Measurements from ENCODE around the gene PPM1M.

PPM1M gene, protein sequence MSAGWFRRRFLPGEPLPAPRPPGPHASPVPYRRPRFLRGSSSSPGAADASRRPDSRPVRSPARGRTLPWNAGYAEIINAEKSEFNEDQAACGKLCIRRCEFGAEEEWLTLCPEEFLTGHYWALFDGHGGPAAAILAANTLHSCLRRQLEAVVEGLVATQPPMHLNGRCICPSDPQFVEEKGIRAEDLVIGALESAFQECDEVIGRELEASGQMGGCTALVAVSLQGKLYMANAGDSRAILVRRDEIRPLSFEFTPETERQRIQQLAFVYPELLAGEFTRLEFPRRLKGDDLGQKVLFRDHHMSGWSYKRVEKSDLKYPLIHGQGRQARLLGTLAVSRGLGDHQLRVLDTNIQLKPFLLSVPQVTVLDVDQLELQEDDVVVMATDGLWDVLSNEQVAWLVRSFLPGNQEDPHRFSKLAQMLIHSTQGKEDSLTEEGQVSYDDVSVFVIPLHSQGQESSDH

DNA sequence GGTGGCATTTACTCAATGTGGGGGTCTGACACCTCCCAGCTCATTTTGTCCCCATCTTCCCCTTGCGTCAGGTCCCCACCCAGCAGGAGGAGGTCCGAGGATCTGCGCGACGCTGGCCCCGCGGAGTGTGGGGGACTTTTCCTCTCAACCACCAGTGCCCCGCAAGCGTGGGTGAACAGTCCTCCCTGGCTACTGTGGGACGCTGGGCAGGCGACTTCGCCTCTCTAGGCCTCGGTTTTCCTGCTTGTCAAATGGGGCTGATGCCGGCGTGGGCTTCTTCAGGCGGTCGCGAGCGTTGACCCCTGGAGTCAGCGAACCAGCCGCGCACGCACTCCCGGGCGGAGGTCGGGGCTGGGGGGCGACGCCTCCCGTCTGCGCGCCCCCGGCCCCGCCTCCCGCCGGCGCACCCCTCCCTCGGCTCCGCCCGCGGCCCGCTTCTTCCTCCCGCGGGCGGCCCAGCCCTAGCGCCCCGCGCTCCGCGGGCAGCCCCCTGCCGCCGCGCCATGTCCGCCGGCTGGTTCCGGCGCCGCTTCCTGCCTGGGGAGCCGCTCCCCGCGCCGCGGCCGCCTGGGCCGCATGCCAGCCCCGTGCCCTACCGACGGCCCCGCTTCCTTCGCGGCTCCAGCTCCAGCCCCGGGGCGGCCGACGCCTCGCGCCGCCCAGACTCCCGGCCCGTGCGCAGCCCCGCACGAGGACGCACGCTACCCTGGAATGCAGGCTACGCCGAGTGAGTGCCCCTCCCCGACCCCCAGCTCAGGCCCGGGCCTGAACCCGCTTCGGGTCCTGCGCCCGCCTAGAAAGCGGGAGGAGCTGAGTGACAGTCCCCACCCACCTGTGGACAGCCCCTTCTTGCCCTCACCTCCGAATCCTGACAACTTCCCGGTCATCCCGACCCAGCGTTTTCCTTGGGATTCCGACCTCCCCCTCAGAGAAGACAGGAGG lies at the start of gene PPM1M:
Gene PPM1M, plus strand, starts transcription at position 438 of the 942 bp plus-strand sequence. Its CDS starts 66 bp downstream, at position 504.
- no peak for FAIRE-seq

DNA sequence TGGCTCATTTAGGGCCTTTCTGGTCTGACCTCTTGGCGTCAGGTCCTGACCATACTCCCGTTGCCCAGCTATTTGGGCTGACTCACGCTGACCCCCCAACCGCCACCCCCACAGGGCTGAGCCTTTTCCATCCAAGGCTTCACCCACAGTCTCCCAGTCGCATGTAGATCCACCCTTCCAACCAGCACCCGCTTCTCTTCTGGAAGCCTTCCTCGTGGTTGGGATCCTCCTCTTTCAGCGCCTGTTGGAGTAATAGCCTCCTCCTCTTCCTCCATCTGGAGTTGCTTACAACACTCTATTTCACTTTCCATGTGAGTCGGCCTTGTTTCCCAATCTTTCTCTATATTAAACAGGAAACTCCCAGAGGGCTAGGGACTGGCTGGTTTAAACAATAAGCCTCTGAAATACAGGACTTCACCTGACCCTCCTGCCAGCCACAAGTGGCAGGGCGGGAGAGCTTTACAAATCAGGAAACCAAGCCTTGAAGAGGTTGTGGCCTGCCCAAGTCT lies 49.7 kb upstream of the PPM1M start:
- no peak for FAIRE-seq

DNA sequence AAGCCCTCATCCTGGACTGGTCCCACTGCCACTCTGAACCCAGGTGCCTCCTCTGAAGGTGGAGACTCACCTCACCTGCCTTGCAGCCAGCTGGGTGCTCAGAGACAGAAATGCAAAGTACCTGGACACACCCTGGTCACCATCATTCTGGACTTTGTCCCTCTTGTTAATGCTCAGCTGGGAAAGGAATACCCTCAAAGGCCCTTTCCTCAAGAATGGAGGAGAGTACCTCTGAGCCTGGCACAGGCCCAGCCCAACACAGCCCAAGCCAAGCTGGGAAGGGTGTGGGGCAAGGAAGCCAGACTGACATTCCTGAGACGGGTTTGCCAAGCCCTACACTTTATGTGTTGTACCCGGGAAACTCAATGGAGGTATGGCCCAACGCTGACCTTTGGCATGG lies 48.6 kb upstream of the PPM1M start:
- no peak for FAIRE-seq

DNA sequence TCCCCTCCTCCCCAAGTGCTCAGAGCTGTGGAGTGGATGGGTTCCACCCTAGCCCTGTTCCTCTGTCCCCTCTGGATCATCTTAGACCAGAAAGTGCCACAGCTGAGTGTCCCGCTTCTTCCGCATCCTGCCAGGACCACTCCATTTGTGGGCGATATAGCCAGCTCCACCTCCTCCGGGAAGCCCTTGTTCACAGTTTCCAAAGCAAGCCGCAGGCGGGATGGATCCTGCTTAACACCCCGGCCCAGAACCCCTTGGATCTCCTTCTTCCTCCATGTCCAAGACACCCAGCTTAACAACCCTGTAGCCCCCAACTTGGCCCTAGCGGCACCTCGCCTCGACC lies 48.1 kb upstream of the PPM1M start:
- no peak for FAIRE-seq

DNA sequence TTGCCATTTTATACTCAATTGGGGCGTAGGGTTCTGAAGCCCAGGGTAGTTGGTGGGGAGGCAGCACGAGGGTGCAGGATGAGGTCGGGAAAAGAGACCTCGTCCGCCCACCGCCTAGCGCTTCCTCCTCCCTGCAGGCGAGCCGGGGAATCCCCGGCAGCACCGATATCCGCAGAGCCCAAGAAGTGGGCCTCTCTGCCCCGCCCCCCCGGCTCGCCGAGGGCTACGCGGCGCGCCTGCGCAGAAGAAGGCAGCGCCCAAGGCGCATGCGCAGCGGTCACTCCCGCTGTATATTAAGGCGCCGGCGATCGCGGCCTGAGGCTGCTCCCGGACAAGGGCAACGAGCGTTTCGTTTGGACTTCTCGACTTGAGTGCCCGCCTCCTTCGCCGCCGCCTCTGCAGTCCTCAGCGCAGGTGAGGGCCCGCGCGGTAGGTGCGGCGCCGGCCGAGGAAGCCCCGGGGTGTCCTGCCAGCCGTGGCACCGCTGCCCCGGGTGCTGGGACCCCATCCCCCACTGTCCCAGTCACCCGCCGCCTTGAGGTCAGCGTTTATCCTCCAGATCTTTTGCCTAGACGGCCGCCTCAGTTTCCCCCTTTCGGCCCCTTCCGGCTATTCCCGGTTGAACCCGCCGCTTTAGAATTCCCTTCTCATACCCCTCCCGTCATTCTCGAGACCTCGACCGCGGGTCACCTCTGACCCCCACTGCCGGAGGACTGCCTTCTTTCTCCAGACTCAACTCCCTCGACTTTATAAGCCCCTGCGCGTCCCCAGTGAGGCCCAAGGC lies 47.5 kb upstream of the PPM1M start, which contains the start of gene ALAS1:
Gene ALAS1, plus strand, starts transcription at position 319 of the 784 bp plus-strand sequence. CDS start 1,082 bp downstream, outside the sequence.
- FAIRE-seq: no peak

DNA sequence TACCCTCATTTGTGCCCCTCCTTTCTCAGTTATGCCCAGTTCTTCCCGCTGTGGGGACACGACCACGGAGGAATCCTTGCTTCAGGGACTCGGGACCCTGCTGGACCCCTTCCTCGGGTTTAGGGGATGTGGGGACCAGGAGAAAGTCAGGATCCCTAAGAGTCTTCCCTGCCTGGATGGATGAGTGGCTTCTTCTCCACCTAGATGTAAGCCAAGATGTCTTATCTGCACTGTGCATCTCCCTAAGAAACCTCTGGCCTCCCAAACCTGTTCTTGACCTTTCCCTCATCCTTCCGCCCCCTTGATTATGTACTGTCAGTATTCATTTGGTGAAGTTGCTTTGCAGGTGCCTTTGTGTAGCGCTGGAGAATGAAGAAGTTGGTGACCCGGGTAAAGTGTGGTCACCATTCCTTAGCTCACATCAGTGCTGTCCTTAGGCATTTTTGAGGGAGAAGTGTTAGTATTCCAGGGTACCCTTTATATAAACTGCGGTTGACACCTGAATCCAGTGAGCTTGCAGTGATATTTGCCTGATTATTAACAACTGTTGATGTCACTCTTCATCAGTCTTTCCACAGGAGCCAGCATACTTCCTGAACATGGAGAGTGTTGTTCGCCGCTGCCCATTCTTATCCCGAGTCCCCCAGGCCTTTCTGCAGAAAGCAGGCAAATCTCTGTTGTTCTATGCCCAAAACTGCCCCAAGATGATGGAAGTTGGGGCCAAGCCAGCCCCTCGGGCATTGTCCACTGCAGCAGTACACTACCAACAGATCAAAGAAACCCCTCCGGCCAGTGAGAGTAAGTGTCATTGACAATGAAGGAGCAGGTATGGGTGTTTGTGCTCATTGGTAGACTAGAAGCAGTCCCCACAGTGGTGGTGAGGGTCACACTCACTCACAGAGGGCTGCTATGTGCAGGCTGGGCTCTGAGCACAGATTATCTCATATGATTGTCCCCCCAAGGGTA lies 46.6 kb upstream of the PPM1M start:
- FAIRE-seq: no peak

DNA sequence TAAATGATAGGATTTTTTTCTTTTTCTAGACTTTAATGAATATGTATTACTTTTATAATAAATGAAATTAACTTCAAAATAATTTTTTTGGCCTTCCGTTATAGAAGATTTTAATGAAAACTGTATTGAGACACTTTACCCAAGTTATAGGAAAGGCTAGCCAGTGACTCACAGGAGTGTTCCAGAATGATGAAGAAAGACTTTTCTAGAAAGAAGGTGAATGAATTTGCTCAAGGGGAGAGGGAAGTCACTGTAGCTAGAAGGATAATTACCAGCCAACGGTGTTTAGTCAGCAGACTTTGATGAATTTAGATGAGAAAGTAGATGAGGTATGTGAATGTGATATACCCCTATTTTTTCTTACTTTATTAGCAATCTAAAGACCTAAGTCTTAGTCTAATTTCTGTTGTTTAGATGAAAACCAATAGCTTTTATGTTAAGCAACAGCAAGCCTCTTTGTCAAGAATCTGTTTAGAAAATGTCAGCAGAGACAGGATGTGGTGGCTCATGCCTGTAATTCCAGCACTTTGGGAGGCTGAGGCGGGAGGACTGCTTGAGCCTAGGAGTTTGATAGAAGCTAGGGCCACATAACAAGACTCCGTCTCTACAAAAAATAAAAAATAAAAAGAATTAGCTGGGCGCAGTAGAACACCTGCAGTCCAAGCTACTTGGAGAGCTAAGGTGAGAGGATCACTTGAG lies 44.4 kb upstream of the PPM1M start:
- FAIRE-seq: no peak

DNA sequence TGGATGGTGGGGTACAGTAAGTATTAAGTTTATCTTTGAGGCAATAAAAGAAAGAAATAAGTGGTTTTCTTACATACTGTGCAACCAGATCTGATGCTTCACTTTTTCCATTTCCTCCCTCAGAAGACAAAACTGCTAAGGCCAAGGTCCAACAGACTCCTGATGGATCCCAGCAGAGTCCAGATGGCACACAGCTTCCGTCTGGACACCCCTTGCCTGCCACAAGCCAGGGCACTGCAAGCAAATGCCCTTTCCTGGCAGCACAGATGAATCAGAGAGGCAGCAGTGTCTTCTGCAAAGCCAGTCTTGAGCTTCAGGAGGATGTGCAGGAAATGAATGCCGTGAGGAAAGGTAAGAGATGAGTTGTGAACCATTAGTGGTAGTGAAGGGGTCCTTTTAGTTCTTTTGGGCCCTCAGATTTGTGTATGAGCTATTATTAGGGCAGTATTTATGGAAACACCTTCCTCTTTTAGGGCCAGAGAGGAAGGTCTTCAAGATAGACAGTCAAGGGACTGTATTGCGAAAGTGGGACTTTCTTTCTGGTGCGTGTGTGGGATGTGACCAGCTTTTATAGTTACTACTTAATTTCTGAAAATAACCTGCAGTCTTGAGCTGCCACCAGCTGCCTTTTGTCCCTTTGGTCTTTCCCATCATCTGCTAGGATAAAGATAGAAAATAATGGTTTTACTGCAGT lies 43.0 kb upstream of the PPM1M start:
- FAIRE-seq: no peak

DNA sequence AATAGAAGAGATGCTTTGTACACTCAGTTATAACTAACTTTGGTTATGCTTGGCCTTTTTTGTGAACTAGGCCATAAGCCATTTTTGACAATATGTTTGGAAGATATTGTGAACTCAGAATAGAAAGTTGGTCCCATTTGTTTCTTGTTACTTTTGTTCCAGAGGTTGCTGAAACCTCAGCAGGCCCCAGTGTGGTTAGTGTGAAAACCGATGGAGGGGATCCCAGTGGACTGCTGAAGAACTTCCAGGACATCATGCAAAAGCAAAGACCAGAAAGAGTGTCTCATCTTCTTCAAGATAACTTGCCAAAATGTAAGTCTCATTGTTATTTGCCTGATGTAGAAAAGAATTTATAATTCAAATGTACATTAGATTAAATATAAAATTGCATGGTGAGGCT lies 41.9 kb upstream of the PPM1M start:
- FAIRE-seq: no peak

DNA sequence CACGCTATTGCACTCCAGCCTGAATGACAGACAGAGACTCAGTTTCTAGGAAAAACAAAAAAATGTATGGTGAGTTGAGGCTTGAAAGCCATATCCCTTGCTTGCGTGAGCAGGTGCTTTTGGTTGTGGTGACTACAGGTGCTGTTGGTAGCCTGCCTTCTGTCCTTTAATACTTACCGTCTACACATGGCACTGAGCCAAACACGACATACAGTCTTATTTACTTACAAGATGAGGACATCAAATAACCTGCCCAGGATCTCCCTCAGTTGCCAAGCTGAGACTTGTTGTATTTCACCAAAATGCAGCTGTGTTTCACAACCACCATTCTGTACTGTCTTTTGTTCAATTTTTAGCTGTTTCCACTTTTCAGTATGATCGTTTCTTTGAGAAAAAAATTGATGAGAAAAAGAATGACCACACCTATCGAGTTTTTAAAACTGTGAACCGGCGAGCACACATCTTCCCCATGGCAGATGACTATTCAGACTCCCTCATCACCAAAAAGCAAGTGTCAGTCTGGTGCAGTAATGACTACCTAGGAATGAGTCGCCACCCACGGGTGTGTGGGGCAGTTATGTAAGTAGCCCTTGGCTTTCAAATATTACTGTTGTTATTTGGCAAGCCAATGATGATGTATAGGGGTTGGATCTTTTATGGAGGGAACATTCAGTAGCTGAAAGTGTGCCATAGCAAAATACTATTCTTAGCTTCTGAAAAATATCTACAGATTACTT lies 41.1 kb upstream of the PPM1M start:
- no peak for FAIRE-seq

DNA sequence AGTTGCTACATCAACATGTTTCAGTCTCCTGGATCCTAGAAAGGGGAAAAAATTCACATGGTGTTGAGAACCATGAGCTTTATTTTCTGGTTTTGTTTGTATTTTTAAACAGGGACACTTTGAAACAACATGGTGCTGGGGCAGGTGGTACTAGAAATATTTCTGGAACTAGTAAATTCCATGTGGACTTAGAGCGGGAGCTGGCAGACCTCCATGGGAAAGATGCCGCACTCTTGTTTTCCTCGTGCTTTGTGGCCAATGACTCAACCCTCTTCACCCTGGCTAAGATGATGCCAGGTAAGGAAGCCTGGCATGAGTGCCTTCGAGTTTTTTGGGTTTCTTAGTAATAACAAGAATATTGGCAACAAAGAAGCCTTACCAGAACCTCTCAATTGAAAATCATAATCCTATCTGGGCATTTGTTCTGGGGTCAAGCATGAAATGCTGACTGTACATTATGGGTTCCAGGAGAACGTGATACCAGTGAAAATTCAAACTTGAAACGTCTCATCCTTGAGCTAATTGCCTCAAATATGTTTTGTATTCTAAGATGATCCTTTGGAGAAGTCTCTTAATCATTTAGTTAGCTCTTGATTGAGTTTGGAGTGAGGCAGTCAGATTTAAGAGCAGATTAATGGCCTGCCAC lies 39.7 kb upstream of the PPM1M start:
- FAIRE-seq: no peak

DNA sequence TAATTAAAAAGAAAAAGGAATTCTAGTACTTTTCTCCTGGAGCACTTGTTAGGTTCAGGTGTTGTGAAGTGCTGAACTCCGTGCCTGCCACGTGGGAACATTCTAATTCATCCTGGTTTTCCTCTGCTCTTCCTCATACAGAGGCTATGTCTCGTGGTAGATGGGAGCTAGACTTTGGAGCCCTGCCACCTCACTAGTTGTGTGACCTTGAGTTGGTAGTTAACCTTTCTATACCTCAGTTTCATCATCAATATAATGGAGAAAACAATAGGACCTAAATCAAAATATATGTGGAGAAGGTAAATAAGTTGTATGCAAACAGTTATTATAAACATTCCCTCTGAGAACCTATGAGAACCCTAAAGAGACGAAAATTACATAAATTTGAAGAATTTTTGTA lies 37.0 kb upstream of the PPM1M start:
- no peak for FAIRE-seq

DNA sequence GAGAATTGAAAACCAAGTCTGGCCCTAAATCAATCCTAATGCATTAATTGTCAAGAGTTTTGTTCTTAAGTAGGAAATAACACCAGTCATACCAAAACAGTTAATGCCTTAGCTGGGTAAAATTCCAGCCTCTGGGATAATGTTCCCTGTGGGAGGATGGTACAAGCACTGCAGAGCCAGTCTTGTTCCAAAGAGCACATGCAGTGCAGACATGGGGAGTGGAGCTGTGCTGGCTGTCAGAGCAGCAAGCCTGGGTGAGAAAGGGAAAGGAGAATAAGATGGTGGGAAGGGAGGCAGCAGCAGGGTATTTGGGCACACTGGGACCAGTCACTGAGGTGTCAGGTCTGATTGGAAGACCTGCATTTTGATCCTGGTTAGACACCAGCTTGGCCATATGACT lies 35.5 kb upstream of the PPM1M start:
- no peak for FAIRE-seq

DNA sequence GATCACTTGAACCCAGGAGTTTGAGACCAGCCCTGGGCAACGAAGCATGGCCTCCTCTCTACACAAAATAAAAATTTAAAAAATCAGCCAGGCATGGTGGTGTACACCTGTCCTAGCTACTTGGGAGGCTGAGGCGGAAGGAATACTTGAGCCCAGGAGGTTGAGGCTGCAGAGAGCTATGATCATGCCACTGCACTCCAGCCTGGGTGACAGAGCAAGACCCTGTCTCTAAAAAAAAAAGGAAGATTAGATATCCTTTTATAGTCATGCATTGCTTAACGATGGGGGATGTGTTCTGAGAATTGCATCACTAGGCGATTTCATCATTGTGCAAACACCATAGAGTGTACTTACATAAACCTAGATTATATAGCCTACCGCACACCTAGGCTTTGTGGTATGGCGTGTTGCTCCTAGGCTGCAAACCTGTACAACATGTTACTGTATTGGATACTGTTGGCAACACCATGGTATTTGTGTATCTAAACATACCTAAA lies 35.0 kb upstream of the PPM1M start:
- FAIRE-seq: no peak

DNA sequence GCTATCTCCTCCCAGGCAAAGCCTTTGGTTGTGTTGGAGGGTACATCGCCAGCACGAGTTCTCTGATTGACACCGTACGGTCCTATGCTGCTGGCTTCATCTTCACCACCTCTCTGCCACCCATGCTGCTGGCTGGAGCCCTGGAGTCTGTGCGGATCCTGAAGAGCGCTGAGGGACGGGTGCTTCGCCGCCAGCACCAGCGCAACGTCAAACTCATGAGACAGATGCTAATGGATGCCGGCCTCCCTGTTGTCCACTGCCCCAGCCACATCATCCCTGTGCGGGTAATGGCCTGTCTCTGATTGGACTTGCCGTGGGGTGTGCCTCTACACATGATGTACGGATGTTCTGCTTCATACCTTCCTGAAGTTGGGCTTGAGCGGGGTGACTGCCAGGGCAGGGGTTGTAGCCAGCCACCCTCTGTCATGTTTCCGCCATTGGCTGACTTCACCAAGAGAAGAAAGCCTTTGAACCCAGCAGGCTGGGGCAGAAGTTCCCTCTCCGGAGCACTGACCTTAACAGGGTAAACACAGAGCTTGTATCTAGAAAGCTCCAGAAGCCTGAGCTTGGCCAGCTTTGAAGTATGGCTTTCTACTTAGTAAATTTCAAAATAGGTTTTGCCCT lies 34.2 kb upstream of the PPM1M start:
- FAIRE-seq: no peak

DNA sequence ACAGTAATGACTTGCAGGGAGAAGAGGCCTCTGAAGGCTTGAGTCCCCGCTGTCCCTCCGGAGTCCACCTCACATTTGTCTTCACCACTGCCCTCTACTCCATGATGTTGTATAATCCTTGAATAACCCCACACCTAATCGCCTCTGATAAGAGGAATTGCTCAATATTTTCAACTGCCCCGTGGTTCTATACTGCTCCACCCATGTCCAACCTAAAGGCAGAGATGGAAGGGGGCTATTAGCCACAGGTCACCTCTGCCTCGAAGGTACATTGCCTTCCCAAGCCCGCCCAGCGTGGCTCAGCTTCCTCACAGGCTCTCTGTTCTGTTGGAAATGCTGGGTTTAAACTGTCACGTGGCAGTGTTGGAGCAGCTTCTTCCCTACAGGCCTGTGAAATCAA lies 32.6 kb upstream of the PPM1M start:
- no peak for FAIRE-seq

DNA sequence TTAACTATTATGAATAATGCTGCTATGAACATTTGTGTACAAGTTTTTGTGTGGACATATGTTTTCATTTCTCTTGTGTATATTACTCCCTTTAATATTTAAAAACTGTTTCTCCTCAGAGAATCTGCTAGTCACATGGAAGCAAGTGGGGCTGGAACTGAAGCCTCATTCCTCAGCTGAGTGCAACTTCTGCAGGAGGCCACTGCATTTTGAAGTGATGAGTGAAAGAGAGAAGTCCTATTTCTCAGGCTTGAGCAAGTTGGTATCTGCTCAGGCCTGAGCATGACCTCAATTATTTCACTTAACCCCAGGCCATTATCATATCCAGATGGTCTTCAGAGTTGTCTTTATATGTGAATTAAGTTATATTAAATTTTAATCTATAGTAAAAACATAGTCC lies 31.7 kb upstream of the PPM1M start:
- no peak for FAIRE-seq

DNA sequence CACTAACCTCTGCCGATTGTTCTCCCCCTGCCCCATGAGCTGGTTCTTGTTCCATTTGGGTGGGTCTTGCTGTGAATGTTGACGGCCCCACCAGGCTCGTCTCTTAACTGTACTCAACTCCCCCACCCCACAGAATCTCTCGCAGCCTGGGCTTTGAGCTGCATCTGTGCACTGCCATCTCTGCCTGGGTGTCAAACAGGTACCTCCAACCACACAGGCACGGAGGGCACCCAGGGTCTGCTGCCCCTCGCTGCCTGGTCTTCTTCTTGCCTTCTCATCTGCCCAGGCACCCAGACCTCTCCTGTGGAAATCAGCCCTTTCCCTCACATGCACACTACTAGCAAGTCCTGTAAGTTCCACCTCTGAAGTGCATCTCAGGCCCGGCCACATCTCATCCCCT lies 30.2 kb upstream of the PPM1M start:
- no peak for FAIRE-seq
